ENCODE measurements around the gene DLEC1.

Gene DLEC1

DNA sequence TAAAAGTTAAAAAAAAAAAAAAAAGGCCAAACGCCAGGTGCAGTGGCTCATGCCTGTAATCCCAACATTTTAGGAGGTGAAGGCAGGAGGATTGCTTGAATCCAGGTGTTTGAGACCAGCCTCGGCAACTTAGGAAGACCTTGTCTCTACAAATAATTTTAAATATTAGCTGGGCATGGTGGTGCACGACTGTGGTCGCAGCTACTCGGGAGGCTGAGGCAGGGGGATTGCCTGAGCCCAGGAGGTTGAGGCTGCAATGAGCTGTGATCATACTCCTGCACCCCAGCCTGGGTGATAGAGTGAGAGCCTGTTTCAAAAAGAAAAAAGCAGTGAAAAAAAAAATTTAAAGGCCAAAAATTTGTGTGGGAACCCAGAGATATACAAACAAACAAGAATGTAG is 2.7 kb upstream of the DLEC1 start:
- TF ChIP-seq, protein P1, sequence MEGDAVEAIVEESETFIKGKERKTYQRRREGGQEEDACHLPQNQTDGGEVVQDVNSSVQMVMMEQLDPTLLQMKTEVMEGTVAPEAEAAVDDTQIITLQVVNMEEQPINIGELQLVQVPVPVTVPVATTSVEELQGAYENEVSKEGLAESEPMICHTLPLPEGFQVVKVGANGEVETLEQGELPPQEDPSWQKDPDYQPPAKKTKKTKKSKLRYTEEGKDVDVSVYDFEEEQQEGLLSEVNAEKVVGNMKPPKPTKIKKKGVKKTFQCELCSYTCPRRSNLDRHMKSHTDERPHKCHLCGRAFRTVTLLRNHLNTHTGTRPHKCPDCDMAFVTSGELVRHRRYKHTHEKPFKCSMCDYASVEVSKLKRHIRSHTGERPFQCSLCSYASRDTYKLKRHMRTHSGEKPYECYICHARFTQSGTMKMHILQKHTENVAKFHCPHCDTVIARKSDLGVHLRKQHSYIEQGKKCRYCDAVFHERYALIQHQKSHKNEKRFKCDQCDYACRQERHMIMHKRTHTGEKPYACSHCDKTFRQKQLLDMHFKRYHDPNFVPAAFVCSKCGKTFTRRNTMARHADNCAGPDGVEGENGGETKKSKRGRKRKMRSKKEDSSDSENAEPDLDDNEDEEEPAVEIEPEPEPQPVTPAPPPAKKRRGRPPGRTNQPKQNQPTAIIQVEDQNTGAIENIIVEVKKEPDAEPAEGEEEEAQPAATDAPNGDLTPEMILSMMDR (IDR thresholded peaks at IDR 0.05; ENCODE audit: control extremely low read depth, extremely low read depth, low read depth, missing control alignments): no peak
- DNase-seq (ENCODE audit: extremely low spot score): no peak
- CTCF ChIA-PET: no interaction called here
- POLR2A ChIA-PET: no interaction called here

DNA sequence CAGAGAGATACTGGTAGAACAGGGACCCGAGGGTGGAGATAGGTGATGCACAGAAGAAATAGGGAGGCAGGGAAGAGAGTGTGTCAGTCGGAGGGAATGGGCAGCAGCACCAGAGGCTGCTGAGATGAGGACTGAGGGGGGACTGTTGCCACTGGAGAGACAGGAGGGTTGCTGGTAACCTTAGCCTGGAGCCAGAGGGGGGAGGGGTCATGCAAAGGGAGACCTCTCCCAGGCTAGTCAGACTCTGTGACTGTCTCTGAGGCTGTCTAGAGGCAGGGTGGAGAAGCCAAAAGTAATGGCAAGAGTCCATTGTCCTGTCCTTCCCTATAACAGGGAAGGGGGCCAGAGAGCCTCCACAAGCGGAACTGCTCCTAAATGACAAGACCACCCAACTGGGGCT is 2.1 kb upstream of the DLEC1 start:
- POLR2A ChIA-PET: no interaction called here
- CTCF ChIA-PET: interaction anchor here (1.4 kb wide), 1 partner anchor 16 kb away, joined by 3 read pairs; no protein-coding TSS in a partner anchor
- DNase-seq (ENCODE audit: extremely low spot score): no peak
- TF ChIP-seq, protein P1 (IDR thresholded peaks at IDR 0.05; ENCODE audit: control extremely low read depth, extremely low read depth, low read depth, missing control alignments): no peak

GRCh38 chr3:38038447-38038911 is 529 bp upstream of the DLEC1 start:
- POLR2A ChIA-PET: interaction anchor here (0.6 kb wide), 1 partner anchor 12 kb away, joined by 3 read pairs; no protein-coding TSS in a partner anchor
- no peak for DNase-seq (ENCODE audit: extremely low spot score)
- TF ChIP-seq, protein P1 (IDR thresholded peaks at IDR 0.05; ENCODE audit: control extremely low read depth, extremely low read depth, low read depth, missing control alignments): no peak

DNA sequence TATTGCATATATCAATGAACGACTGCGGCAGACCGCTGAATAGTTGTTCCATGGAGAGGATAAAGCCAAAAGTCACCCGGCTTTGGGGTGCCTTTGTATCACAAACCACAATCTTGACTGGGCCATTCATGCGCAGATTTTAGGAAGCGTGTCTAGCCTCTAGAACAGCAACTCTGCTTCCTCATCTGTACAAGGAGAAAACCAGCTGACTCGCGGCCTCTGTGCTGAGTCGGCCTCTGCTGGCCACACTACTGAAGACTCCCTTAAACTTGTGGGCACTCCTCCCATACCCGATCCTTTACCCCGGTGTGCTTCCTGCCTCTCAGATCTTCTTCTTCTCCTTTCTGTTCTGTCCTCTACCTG is 872 bp downstream of the DLEC1 start:
- POLR2A ChIA-PET: no interaction called here
- CTCF ChIA-PET: interaction anchor here (1.0 to 2.4 kb wide), 3 partner anchors 22 to 66 kb away, joined by 4 to 11 read pairs (median 5); no protein-coding TSS in a partner anchor
- peak; percentile 56 for DNase-seq (ENCODE audit: extremely low spot score)
- TF ChIP-seq, protein P1 (IDR thresholded peaks at IDR 0.05; ENCODE audit: control extremely low read depth, extremely low read depth, low read depth, missing control alignments): peak; percentile 45

More at GRCh38 chr3:38038447-38038911, 529 bp upstream of the DLEC1 start:
- CTCF ChIA-PET: interaction anchor here (1.1 to 2.4 kb wide), 2 partner anchors 64 to 442 kb away, joined by 3 to 11 read pairs; no protein-coding TSS in a partner anchor

DNA sequence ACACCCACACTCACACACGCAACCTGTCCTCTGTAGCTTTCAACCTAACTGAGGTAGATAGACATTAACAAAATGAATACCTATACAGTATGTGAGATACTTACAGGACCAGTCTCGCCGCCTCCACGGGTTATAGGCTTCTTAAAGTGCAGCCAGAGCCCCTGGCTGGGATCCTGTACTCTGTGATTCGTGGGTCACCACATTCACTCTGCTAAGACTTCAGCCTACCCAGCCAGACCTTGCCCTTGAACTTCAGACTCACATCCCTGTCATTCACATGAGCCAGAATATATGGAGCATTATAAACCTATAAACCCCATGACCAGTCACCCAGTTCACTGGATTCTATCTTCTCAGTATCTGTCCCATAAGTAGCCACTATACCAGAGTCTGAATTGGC is 1.4 kb downstream of the DLEC1 start:
- TF ChIP-seq, protein P1 (IDR thresholded peaks at IDR 0.05; ENCODE audit: control extremely low read depth, extremely low read depth, low read depth, missing control alignments): no peak
- ChIA-PET CTCF (interaction anchor here (1.0 to 2.4 kb wide), 4 partner anchors 10 to 66 kb away, joined by 3 to 11 read pairs (median 4); no protein-coding TSS in a partner anchor), POLR2A (no interaction called here)
- no peak for DNase-seq (ENCODE audit: extremely low spot score)

- CTCF ChIA-PET: interaction anchor here (1.4 kb wide), 1 partner anchor 64 kb away, joined by 5 read pairs; no protein-coding TSS in a partner anchor
- TF ChIP-seq, protein P1 (IDR thresholded peaks at IDR 0.05; ENCODE audit: control extremely low read depth, extremely low read depth, low read depth, missing control alignments): no peak
- DNase-seq (ENCODE audit: extremely low spot score): no peak
- POLR2A ChIA-PET: no interaction called here
Measured at GRCh38 chr3:38043486-38043885, 4.5 kb downstream of the DLEC1 start.

All from GM10248 (cell line).